Renal pelvis (tissue), 4 donors: ENCODE results near the gene CEMIP. TPM values are rescaled to one million over a fixed set of nuclear protein-coding genes. Genes with fewer than 3 reads are reported as not detected.

Experiments
- DNase-seq: peaks from one replicate; pipeline ENCODE4 v3.0.0-alpha.2; 2013
- polyA plus RNA-seq, 3 donors: library from polyadenylated mRNA; unstranded; fragments of 120-200 nt; gene quantifications; one replicate each; pipeline ENCODE4 v1.2.1, GENCODE V29; 2013; ENCODE audit not compliant: insufficient read length in 3 of 3

The CEMIP gene
- polyA plus RNA-seq, 3 donors, result 3.2 to 7.0 (median 6.1) TPM

DNA sequence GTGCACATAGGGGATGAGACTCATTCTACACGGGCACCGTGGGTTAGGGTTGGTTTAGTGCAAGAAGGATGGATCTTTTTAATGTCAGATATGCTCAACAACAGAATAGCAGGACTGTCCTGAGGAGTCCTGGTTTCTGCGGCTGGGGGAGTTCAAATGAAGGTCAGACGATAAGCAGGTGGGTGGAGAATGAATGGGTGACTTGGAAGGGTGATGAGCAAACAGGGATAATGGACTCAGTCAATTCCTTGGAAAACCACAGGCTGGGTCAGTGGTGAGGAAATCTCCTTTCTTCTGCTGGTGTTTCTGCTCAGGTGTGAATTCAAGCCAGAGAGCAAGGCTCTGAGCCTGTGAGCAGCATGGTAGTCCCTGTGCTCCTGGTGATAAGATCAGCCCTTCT lies 150.5 kb downstream of the CEMIP start:
- no peak for DNase-seq

DNA sequence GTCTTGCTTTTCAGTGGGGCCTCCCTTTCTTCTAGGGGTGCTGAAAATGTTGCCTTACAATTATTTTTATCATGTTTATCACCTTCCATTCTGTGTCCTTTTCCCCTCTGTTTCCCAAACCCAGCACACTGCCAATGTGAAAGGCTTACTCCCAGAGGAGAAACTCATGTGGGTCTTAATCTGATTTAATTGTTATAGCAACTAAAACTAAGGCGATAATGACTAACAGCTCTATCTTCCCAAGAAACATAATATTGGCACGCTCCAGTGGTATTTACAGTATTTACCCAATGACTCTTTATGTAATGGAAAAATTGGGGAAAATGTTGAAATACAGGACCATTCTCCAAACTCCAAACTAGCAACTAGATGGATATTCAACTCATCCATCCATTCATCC lies 152.0 kb downstream of the CEMIP start:
- DNase-seq, result no peak

DNA sequence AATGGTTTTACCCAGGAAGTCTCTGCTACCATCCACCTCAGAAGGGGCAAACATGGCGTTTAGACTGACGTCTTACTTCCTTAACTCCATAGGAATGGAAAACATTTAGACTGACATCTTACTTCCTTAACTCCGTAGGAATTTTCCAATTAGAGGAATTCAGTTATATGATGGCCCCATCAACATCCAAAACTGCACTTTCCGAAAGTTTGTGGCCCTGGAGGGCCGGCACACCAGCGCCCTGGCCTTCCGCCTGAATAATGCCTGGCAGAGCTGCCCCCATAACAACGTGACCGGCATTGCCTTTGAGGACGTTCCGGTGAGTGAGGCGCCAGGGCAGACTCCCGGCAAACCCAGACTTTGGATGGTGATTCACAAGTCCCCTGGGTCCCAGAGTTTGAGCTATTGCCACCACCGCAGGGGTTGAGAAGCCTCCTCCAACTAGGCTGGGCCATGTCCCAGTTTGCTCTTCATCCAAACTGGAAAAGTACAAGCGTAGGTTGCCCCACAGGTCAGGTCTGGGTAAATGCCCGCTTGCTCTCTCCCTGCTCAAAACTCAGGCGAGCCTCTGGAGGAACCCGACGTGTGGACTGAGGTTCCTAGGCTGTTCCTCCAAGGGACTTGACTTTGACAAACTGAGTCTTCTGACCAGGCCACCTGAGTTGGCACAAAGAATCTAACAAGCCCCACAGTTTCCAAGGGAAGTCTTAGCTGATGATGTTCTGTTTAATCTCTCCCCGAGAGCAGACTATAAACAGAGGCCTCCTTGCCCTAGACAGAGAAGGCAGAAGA lies 152.7 kb downstream of the CEMIP start:
- DNase-seq, result no peak

DNA sequence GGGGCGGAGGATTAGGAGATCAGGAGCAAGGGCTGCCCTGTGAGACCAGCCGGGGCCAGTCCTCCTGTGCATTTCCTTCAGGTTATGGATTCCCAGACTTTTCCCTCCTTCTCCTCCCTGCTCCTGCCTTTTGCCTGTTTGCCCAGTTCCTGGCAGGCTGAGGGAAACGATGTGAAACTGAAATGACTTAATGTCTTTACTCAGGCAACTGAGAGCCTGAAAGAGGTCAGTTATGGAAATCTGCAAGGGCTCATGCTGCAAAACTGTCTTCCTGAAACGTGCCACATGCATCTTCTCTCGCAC lies 153.3 kb downstream of the CEMIP start:
- no peak for DNase-seq

DNA sequence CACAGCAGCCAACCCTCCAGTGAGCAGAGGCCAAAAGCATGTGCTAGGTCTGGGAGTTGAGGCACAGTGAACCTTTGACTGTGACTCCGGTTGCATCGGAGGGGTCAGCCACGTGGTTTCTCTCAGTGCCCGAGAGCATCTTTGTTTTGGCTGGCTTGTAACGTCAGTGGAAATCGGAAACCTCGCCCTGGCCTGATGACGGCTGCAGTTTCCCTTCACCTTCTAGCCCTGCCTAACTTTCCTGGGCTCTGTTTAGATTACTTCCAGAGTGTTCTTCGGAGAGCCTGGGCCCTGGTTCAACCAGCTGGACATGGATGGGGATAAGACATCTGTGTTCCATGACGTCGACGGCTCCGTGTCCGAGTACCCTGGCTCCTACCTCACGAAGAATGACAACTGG lies 153.8 kb downstream of the CEMIP start:
- no peak for DNase-seq

DNA sequence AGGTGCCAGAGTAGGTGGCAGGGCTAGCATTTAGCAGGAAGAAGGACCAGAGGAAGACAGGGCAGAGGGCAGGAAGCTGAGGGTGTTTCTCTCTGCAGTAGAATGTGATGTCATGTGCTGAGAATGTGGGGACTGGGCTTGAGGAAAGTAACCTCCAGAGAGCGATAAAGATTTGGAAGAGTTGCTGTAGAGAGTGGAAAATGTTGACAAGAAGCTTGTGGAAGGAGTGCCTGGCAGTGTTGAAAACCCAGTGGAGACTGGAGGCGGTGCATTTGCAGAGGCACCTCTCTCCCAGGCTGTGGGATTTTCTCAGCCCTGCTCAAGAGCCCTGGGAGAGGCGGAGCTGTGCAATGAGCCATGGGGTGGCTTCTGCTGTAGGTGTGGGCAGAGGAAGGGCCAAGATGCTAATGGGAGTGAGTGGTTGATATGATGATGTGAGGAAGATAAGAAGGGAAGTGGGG lies 155.6 kb downstream of the CEMIP start:
- no peak for DNase-seq

DNA sequence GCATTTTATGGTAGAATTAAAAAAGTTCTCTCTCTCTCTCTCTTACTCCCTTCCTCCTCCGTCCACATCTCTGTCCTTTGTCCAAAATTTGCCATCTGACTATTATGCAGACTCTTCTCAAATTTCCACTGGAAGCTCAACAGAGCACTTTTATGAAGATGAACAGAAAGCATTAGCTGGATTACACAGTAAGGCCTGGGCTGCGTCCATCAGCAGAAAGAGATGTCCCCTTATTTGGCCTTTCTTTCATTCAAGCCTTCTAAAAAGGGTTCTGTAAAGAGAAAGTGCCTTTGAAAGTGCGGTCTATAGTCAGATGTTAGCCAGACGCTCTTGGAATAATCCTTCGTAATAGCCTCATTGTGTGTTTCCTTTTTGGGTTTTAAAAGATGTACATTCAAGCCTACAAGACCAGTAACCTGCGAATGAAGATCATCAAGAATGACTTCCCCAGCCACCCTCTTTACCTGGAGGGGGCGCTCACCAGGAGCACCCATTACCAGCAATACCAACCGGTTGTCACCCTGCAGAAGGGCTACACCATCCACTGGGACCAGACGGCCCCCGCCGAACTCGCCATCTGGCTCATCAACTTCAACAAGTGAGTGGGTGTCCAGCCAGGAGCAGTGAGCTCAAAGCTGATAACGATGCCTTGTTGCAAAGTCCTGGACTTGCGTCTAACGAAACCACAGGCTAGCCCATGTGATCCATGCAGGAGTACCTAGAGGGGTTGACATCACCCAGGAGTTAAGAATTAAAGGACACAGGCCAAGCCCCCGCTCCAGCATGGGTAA lies 157.3 kb downstream of the CEMIP start:
- DNase-seq, result no peak

DNA sequence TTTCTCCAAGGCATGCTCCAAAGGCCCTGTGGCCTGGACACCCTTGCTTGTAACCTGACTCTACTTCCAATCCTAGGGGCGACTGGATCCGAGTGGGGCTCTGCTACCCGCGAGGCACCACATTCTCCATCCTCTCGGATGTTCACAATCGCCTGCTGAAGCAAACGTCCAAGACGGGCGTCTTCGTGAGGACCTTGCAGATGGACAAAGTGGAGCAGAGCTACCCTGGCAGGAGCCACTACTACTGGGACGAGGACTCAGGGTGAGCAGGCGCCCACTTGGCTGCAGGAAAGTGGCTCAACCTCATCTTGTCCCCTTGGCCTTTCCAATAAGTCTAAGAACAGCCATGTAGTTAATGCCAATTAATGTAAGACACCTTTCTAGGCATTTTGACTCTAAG lies 158.5 kb downstream of the CEMIP start:
- DNase-seq, result no peak

DNA sequence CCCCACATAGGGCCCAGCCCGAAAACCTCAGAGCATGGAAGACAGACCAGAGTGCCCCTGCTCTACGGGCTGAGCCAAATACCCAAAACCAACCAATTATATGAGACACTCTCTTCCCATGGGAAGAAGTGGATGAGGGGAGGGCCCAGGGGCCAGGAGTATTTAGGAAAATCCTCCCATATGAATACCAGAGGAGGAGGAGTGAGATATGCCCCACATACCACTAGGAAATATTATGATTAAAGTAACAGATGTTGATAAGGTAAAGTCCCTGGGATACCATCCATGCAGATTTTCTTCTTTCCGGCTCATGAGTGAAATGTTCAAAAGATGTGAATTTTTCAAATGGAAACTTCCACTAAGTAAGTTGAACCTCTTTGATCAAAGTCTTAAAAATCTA lies 160.0 kb downstream of the CEMIP start:
- DNase-seq, result no peak

DNA sequence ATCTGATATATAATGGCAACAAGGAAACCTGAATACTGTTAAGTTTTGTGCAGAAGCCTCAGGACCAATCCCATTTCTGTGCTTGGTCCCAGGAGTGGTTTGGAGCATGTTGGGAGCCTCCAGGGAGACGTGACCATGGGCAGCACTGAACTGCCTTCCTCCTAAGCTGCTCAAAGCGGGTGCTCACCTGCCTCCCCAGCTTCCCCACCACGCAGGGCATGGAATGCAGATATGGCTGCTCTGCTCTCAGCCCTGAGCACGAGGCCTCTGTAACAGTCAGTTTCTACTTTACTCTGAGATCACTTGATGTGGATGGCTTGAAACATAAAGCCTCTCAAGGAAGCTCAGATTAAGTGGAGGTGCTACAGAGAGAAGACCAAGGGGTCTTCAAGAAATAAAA lies 161.2 kb downstream of the CEMIP start:
- no peak for DNase-seq

DNA sequence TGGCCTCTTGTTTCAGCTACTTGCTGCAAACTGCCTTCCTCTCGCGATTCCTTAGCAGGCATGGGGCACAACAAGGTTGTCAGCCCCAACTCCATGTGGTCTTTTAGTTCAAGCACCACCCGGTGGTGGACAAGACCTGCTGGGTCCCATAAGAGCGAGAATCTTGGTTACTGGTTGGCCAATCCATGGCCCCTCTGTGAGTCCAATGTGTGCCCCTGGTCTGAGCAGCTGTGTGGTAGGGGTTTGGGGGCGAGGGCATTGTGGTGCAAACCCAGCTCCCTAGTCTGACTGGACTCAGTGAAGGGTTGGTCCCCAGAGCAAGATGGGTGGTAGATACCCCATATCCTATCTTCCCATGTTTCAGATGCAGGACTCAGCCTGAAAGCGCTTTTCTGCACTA lies 161.7 kb downstream of the CEMIP start:
- no peak for DNase-seq

DNA sequence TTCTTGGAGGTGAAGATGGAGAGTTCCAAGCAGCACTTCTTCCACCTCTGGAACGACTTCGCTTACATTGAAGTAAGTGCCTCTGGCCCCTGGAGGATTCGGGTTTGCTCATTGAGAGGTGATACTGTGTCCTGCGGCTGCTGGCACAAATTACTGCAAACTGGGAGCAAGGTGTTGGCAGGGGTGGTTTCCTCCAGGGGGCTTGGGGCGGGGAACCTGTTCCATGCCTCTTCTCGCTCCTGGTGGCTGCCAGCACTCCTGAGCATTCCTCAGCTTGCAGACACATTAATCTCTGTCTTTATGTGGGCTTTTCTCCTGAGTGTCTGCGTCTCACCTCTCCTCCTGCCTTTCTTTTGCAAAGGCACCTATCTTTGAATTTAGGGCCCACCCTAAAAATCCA lies 163.1 kb downstream of the CEMIP start:
- no peak for DNase-seq

DNA sequence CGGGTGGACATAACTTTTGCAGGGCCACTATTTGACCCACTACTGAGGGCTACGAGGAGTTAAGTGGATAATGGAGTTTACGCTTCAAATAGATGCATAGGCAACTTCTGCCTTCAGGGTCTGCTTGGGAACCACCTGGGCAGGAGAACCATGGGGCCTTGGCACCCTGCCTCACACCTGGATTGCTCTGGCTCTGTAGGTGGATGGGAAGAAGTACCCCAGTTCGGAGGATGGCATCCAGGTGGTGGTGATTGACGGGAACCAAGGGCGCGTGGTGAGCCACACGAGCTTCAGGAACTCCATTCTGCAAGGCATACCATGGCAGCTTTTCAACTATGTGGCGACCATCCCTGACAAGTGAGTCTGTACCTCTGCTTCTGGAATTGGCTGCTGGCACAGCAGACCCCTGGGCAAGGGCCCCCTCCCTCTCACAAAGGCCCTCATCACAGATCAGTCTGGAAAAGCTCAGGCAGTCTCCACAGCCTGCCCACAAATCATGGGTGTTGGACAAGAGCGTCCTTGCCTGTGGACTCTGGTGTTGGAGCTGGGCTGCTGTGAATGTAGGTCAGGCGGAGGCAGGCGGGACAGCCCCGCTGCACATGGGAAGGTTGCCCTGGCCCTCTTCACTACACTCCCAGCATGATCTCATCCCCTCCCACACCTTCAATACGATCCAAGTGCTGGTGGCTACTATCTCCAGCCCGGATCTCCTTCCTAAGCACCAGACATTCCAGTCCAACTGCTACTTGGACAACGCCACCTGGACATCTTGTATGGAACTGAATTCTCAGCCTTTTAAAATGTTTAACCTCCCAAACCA lies 163.8 kb downstream of the CEMIP start:
- DNase-seq, result no peak

DNA sequence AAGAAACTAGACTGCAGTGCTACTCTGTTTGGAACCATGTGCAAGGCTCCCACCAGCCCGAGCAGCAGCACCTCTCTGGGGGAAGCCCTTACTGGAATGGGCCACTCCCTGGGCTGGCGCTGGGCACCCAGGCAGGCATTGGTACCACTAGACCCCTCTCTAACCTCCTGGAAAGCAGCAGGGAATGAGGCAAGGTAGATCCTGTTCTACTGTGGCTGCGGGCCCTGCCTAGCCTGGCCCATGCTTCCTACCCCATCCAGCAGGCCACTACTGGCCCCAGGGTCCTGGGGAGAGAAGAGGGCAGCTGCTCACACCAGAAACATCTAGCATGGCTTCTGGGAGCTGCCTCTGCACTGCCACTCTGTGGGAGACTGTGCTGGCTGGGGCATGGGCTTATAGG lies 165.6 kb downstream of the CEMIP start:
- no peak for DNase-seq

DNA sequence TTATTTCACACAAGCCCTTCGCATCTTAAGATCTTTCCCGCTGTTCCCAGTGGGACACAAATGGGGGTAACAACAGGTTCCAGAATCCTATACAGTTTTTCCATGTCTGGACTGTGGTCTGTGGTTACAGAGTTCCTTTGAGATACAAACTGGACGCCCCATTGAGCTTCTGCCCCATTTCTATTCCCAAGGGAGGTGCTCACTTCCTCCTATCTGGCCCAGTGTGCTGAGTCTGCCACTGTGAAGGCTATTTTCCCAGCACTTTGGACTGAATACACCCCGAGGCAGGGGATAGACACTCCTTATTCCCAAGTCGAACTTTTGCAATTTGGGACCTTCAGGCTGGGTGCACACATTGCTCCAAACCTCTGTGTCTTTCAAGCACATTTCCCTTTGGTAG lies 166.4 kb downstream of the CEMIP start:
- DNase-seq, result no peak

DNA sequence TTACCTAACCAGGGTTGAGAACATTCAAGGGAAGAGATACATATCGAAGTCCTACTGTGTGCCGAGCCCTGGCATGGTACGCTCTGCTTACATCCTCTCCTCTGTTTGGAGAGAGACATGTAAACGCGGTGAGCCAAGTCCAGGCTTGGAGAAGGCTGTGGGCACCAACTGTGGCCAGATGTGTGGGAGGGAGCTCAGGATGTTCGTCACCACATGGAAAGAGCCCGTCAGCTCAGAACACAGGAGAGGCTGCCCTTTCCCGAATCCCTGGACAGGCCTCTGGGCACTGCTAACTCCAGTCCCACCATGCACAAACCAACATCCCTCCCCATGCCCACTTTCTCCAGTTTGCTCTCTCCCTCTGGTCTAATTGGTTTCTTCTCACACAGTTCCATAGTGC lies 167.4 kb downstream of the CEMIP start:
- no peak for DNase-seq

DNA sequence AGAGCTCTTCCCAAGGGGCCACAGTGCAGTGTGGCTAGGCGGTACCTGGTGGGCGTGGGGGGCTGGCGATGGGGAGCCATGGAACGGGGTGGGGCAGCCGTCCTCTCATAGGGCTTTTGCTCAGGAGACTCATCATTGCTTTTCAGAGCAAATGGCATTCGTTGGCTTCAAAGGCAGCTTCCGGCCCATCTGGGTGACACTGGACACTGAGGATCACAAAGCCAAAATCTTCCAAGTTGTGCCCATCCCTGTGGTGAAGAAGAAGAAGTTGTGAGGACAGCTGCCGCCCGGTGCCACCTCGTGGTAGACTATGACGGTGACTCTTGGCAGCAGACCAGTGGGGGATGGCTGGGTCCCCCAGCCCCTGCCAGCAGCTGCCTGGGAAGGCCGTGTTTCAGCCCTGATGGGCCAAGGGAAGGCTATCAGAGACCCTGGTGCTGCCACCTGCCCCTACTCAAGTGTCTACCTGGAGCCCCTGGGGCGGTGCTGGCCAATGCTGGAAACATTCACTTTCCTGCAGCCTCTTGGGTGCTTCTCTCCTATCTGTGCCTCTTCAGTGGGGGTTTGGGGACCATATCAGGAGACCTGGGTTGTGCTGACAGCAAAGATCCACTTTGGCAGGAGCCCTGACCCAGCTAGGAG lies 169.6 kb downstream of the CEMIP start:
- DNase-seq, result no peak

DNA sequence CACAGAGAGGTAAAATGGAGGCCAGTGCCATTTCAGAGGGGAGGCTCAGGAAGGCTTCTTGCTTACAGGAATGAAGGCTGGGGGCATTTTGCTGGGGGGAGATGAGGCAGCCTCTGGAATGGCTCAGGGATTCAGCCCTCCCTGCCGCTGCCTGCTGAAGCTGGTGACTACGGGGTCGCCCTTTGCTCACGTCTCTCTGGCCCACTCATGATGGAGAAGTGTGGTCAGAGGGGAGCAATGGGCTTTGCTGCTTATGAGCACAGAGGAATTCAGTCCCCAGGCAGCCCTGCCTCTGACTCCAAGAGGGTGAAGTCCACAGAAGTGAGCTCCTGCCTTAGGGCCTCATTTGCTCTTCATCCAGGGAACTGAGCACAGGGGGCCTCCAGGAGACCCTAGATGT lies 170.6 kb downstream of the CEMIP start:
- DNase-seq, result no peak

DNA sequence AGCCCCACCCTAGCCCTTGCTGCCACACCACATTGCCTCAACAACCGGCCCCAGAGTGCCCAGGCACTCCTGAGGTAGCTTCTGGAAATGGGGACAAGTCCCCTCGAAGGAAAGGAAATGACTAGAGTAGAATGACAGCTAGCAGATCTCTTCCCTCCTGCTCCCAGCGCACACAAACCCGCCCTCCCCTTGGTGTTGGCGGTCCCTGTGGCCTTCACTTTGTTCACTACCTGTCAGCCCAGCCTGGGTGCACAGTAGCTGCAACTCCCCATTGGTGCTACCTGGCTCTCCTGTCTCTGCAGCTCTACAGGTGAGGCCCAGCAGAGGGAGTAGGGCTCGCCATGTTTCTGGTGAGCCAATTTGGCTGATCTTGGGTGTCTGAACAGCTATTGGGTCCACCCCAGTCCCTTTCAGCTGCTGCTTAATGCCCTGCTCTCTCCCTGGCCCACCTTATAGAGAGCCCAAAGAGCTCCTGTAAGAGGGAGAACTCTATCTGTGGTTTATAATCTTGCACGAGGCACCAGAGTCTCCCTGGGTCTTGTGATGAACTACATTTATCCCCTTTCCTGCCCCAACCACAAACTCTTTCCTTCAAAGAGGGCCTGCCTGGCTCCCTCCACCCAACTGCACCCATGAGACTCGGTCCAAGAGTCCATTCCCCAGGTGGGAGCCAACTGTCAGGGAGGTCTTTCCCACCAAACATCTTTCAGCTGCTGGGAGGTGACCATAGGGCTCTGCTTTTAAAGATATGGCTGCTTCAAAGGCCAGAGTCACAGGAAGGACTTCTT lies 171.3 kb downstream of the CEMIP start:
- DNase-seq, result no peak

DNA sequence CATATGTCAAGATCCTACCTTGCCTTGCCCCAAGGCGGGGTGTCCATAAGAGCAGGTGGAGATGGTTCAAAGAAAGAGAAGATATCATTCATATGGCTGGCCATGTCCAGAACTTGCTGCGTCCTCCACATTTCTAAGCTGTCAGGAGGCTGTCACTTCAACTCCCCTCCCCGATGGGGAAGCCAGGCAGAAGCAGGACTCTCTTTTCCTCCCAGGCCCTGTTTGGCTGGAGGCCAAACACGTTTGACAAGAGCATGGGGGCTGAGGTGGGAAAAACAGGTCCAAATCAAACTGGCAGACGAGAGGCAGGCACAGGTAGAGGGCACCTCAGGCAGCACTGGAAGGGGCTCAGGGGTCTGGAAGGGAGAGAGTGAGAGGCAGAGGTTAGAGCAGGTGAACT lies 172.8 kb downstream of the CEMIP start:
- DNase-seq, result no peak
